Stimulated activated CD4-positive, alpha-beta T cell treated with anti-CD3 and anti-CD28 coated beads, Interleukin-2, amount 100 ng/mL, for 48 hours (primary cell): ENCODE measurements around the gene SYT9.

Source experiments
- DNase-seq, 2 donors: peaks; one replicate each; pipeline ENCODE4 v3.0.0-alpha.2; 2020

The SYT9 gene

GRCh38 chr11:7347611-7348431, 96.1 kb downstream of the SYT9 start:
- DNase-seq, result no peak

- no peak for DNase-seq
Observed at GRCh38 chr11:7348432-7349304, 97.0 kb downstream of the SYT9 start.

- no peak for DNase-seq
Observed at GRCh38 chr11:7351228-7351627, 99.5 kb downstream of the SYT9 start.

GRCh38 chr11:7353100-7353499, 101.4 kb downstream of the SYT9 start:
- DNase-seq, result peak; percentile 1 to 2

- no peak for DNase-seq
Observed at GRCh38 chr11:7364660-7365059, 113.0 kb downstream of the SYT9 start.

- DNase-seq, result no peak
Observed at GRCh38 chr11:7367803-7368202, 116.1 kb downstream of the SYT9 start.

GRCh38 chr11:7376386-7376785, 124.7 kb downstream of the SYT9 start:
- no peak for DNase-seq

- DNase-seq, result no peak
Observed at GRCh38 chr11:7381937-7382336, 130.2 kb downstream of the SYT9 start.

- DNase-seq, result no peak
Observed at GRCh38 chr11:7383406-7383805, 131.7 kb downstream of the SYT9 start.

- no peak for DNase-seq
Observed at GRCh38 chr11:7384691-7385090, 133.0 kb downstream of the SYT9 start.

- no peak for DNase-seq
Observed at GRCh38 chr11:7385532-7385931, 133.8 kb downstream of the SYT9 start.

GRCh38 chr11:7413961-7414915, 162.5 kb downstream of the SYT9 start:
- DNase-seq, result no peak

- no peak for DNase-seq
Observed at GRCh38 chr11:7414973-7415817, 163.5 kb downstream of the SYT9 start.

- no peak for DNase-seq
Observed at GRCh38 chr11:7416080-7416479, 164.4 kb downstream of the SYT9 start.

- no peak for DNase-seq
Observed at GRCh38 chr11:7417328-7417727, 165.6 kb downstream of the SYT9 start.

GRCh38 chr11:7418061-7418460, 166.4 kb downstream of the SYT9 start:
- no peak for DNase-seq

GRCh38 chr11:7418906-7419305, 167.2 kb downstream of the SYT9 start:
- DNase-seq, result no peak

GRCh38 chr11:7421136-7421535, 169.4 kb downstream of the SYT9 start:
- DNase-seq, result no peak

- no peak for DNase-seq
Observed at GRCh38 chr11:7422544-7423331, 171.0 kb downstream of the SYT9 start.

GRCh38 chr11:7423946-7424345, 172.2 kb downstream of the SYT9 start:
- no peak for DNase-seq

GRCh38 chr11:7427733-7428132, 176.0 kb downstream of the SYT9 start:
- no peak for DNase-seq
